Ishikawa (cell line): ENCODE results near the gene MYBPC2.

ENCODE experiments used
- CEBPB ChIP-seq: IDR thresholded peaks from 2 replicates; pipeline ENCODE4 v1.6.1; 2012
- EP300 ChIP-seq: IDR thresholded peaks from 2 replicates; pipeline ENCODE4 v1.6.1; 2012; ENCODE audit warnings: borderline replicate concordance
- RAD21 ChIP-seq: IDR thresholded peaks from 2 replicates; pipeline ENCODE4 v1.6.1; 2012; ENCODE audit warnings: low read depth
- TCF12 ChIP-seq: IDR thresholded peaks from 2 replicates; pipeline ENCODE4 v1.6.1; 2012; ENCODE audit warnings: low read depth
- TF ChIP-seq, protein P1 (sequence below): IDR thresholded peaks from 2 replicates; pipeline ENCODE4 v1.6.1; 2012; ENCODE audit warnings: low read depth, mild to moderate bottlenecking

- TF ChIP-seq EP300 = no peak
- no peak for TF ChIP-seq RAD21
- TF ChIP-seq TCF12 = no peak
- TF ChIP-seq CEBPB = no peak
- TF ChIP-seq, protein P1, sequence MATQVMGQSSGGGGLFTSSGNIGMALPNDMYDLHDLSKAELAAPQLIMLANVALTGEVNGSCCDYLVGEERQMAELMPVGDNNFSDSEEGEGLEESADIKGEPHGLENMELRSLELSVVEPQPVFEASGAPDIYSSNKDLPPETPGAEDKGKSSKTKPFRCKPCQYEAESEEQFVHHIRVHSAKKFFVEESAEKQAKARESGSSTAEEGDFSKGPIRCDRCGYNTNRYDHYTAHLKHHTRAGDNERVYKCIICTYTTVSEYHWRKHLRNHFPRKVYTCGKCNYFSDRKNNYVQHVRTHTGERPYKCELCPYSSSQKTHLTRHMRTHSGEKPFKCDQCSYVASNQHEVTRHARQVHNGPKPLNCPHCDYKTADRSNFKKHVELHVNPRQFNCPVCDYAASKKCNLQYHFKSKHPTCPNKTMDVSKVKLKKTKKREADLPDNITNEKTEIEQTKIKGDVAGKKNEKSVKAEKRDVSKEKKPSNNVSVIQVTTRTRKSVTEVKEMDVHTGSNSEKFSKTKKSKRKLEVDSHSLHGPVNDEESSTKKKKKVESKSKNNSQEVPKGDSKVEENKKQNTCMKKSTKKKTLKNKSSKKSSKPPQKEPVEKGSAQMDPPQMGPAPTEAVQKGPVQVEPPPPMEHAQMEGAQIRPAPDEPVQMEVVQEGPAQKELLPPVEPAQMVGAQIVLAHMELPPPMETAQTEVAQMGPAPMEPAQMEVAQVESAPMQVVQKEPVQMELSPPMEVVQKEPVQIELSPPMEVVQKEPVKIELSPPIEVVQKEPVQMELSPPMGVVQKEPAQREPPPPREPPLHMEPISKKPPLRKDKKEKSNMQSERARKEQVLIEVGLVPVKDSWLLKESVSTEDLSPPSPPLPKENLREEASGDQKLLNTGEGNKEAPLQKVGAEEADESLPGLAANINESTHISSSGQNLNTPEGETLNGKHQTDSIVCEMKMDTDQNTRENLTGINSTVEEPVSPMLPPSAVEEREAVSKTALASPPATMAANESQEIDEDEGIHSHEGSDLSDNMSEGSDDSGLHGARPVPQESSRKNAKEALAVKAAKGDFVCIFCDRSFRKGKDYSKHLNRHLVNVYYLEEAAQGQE = no peak
These were observed 25.8 kb downstream of the MYBPC2 start for GRCh38 chr19:50458396-50459066.
